NCI-H1694 treated with DMSO at 0.1 percent for 48 hours (cell line): ENCODE measurements around the gene FAM117A.
"Not testable (repeated sequence)": the region's sequence is repeated elsewhere in the genome, so short reads cannot be mapped to it uniquely, and the experiment has no call there.

Source experiments
- DNase-seq: peaks from one replicate; lab custom pipeline; 2025; lab: John Stamatoyannopoulos, UW

The FAM117A gene

DNA sequence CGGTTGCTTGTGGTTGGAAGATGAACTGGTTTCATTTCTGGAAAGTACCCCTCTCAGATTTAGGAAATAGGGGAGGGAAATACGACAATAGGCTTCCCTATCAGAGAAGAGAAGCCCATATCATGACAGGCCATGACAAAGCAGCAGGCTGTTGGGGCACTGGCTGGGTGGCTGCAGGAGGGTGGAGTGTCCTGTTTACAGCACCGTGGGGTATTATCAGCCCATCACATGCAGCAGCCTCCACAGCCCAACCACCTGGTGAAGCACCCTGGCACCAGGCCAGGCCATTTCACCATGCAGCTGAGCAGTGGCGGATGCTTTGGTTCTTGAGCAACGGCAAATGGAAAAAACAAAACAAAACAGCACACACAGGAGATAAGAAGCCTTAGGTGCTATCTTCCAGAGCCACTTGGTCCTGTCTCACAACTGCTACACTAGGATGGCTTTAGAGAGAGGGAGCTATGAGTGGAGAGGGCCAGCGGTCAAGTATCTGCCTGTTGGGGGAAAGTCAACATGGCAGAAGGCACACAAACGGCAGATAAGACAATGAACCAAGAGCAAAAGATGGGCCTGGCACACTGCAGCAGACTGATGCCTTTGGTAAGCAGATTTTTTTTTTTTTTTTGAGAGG, 24.2 kb downstream of the FAM117A start:
- no peak for DNase-seq

DNA sequence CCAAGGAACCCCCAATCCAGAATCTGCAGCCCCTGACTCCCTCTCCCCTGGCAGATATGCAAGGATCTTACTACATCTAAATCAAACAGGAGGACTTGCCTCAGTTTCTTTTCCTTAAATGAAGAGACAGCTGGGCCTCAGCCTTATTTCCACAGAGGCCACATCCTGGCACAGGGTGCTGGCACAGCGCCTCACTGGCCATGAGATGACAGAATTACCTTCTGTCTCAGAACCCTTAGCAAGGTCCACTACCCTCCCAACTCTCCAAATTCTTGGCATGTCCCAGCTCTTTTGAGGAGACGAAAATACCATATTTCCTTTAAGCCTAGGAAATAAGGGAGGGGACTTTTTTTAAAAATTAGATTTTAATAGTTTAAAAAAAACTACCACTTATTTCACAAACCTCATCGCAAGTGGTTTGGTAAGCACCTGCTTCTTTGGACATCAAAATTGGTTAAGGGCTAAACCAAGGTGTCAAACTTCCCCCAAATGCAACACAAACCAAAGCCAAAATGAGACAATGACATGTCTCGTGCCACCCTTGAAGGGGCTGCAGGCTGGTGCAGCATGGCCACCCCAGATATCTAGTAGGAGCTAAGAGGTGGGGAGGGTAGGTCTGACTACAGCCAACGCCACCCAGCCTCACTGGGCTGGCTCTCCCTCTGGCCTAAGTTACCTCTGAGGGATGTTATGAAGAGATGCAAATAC, 25.3 kb downstream of the FAM117A start:
- DNase-seq = no peak

DNA sequence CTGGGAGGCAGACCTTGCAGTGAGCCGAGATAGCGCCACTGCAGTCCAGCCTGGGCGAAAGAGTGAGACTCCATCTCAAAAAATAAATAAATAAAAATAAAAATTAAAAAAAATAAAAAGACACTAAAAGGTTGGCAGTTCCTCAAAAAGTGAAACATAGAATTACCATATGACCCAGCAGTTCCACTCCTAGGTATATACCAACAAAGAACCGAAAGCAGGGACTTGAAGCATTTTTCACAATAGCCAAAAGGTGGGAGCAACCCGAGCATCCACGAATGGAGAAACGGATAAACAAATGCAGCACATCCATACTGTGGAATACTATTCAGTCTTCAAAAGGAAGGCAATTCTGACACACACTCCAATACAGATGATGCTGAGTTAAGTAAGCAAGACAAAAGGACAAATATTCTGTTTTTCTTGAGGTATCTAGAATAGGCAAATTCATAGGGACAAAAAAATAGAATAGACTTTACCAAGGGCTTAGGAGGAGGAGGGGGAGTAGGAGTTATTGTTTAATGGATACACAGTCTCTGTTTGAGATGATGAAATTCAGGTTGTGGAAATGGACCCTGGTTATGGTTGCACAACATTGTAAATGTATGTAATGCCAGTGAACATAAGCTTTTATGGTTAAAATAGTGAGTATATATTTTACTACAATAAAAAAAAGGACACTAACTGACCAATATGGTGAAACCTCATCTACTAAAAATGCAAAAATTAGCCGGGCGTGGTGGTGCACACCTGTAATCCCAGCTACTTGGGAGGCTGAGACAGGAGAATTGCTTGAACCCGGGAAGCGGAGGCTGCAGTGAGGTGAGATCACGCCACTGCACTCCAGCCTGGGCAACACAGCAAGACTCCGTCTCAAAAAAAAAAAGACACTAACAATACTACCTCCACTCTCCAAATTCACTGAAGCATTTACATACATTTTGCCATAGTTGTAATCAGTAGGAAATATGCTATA, 29.1 kb downstream of the FAM117A start:
- DNase-seq = no peak

DNA sequence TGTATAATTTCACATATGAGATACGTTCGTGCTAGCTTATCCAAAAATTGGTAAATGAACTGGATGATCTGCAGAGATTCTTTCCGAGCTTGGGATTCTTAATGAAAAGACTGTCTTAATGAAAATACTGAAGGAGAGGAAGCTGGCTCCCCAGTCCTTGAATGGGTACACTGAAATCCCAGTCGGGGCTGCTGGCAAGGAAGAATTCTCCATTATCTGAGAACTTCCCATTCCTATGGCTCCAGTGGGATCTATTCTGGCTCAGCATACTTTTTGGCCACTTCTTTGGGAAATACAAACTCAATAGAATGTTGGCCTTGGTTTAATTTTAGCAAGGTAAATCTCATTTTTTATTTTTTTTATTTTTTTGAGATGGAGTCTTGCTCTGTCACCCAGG, 32.5 kb downstream of the FAM117A start:
- no peak for DNase-seq

GRCh38 chr17:49730785-49731434, 33.0 kb downstream of the FAM117A start:
- no peak for DNase-seq

DNA sequence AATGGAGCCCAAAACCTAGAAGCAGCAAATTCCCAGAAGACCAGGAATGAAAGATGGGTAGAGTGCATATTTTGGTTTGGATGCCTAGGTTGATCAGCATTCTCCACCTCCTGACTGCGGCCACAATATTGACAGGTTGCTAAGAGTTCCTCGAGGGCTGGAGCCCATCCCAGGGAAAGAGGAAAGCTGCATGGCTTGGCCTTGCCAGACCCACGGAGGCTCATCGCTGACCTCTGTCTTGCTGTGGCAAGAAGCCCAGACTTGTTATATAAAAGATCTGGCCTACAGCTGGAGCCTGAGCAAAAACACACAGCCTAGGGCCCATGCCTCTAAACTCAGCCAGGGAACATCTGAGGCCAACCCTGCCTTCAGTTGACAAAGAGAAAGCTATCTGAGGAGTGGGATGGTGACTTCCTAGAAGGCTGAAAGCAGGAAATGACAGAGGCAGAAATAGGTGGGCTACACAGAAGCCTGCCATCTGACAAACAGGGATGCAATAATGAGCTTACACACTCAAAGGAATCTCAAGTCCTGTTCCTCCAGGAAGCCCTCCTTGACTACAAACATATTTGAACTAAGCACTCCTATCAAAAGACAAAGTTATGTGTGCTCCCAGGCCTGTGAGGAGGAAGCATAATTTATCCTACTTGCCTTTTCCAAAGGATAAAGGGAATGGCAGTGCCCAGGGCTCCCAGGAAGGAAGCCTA, 33.7 kb downstream of the FAM117A start:
- DNase-seq = no peak

GRCh38 chr17:49729069-49729468, 34.9 kb downstream of the FAM117A start:
- DNase-seq = no peak

GRCh38 chr17:49728425-49728824, 35.5 kb downstream of the FAM117A start:
- no peak for DNase-seq

DNA sequence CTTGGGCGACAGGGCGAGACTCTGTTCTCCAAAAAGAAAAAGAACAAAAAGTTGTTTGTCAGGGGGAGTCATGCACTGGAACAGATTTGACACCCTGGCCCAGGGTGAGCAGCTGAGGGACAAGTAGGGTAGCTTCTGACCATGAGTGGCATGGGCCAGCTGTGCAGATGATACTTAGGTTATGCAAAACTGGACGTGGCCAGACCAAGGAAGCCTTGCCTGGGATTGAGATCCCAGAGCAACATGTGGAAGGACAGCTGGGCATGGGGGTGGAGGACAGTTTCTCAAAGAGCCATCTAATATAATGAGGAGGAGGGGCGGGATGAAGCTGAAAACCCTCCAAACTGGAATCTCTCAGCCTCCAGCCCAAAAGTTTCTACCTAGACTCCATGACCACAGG, 36.6 kb downstream of the FAM117A start:
- DNase-seq = no peak

- no peak for DNase-seq
Measured at GRCh38 chr17:49725452-49726130, 38.3 kb downstream of the FAM117A start.

DNA sequence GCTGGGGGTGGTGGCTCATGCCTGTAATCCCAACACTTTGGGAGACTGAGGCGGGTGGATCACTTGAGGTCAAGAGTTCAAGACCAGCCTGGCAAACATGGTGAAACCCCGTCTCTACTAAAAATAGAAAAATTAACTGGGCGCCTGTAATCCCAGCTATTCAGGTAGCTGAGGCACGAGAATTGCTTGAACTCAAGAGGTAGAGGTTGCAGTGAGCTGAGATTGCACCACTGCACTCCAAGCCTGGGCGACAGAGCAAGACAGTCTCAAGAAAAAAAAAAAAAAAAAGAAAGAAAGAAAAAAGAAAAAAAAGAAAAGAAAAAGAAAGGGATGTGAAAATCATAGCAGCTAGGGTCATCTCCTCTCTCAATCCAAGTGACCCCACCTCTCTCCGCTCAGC, 39.4 kb downstream of the FAM117A start:
- not testable (repeated sequence) for DNase-seq

DNA sequence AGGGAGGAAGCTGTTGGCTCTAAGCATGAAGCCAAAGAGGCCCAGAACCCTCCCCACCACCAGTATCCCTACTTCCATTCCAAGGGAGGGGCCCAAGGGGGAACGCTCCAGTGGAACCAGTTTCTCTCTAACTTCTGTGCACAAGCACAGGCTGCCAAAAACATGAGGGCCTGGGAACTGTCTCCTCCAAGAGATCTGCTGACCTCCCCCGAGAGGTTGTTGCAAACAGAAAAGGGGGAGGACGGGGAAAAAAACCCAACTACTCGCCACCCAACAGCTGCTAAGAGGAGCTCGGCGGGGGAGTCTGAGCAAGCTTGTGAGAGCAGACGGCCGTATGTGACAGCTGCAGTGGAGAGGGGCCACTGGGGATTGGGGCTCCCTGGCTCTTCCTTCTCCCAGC, 40.5 kb downstream of the FAM117A start:
- DNase-seq = peak; percentile 67

DNA sequence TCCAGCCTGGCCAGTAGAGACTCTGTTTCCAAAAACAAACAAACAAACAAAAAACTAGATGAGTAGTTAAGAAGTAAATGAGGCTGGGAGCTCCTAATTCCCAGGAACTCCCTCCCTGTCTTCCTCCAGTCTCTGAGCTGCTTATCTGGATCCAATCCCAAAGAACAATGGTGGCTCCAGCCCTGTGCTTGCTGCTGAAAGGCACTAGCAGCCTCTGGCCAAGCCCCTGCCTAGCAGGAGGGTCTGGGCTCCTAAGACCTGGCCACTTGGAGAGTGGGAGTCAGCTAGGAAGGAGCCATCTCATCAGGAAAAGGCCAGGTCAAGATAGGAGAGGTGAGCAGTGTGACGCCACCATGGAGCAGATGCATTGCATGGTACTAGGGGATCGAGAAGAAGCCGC, 41.9 kb downstream of the FAM117A start:
- DNase-seq = no peak

DNA sequence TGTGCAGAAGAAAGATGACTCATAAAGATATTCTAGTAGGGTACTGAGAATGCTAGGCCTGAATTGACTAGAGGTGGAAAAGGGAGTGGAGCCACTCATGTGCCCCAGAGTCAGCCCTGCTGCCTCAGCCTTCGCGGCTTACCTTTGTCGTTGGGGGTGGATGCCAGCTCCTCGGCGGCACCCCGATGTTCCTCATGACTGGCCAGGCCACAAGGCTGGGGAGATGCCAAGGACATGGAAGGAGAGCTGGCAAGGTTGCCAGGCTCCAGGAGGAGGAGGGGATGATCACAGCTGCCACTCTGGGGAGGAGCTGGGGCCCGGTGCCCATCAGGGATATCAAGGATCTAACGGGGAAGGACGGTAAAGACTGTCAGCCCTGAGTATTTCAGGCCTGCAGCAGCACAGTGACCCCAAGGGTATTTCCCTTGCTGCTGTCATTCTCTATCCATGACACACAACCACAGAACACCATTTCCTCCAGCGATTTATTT, 46.5 kb downstream of the FAM117A start:
- DNase-seq = no peak

- DNase-seq = no peak
Measured at GRCh38 chr17:49716668-49717364, 47.1 kb downstream of the FAM117A start.

GRCh38 chr17:49715717-49716279, 48.1 kb downstream of the FAM117A start:
- no peak for DNase-seq

GRCh38 chr17:49715216-49715615, 48.7 kb downstream of the FAM117A start:
- no peak for DNase-seq

- no peak for DNase-seq
Measured at GRCh38 chr17:49708515-49709183, 55.3 kb downstream of the FAM117A start.
